Measurements from ENCODE around the gene FASTK.
"Not testable (repeated sequence)": the region's sequence is repeated elsewhere in the genome, so short reads cannot be mapped to it uniquely, and the experiment has no call there.

The FASTK gene

DNA sequence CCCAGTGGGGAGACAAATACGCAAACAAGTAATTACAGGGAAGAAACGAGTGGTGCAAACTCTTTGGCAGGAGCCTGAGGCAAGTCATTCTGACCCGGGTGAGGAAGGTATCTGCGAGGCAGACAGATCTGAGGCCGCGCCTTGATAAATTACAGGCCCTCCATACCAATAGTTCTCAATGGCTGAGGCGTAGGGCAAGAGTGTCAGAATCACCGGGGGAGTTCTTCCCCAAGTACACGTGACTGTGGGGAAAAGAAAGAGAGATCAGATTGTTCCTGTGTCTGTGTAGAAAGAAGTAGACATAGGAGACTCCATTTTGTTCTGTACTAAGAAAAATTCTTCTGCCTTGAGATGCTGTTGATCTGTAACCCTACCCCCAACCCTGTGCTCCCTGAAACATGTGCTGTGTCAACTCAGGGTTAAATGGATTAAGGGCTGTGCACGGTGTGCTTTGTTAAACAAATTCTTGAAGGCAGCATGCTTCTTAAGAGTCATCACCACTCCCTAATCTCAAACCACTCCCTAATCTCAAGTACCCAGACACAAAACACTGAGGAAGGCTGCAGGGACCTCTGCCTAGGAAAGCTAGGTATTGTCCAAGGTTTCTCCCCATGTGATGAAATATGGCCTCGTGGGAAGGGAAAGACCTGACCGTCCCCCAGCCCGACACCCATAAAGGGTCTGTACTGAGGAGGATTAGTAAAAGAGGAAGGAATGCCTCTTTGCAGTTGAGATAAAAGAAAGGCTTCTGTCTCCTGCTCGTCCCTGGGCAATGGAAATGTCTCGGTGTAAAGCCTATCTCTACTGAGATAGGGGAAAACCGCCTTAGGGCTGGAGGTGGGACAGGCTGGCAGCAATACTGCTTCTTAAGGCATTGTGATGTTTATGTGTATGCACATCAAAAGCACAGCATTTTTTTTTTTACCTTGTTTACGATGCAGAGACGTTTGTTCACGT lies 53.6 kb downstream of the FASTK start:
- not testable (repeated sequence) for DNase-seq (ENCODE audit: low spot score)
